ENCODE data around the gene PJA1.
A peak's percentile ranks its signal among the peaks of the same experiment; 100 is the strongest.

Gene PJA1

GRCh38 chrX:69158166-69158980, 6.9 kb downstream of the PJA1 start:
- DNase-seq = peak; percentile 36 to 53

GRCh38 chrX:69156638-69157037, 8.6 kb downstream of the PJA1 start:
- no peak for TF ChIP-seq GATA1 (IDR thresholded peaks at IDR 0.05; ENCODE audit: low read depth, low read length)
- TF ChIP-seq POLR2A (IDR thresholded peaks at IDR 0.05; ENCODE audit: low read length) = no peak
- DNase-seq = no peak

More at GRCh38 chrX:69158166-69158980, 6.9 kb downstream of the PJA1 start:
- TF ChIP-seq POLR2A (IDR thresholded peaks at IDR 0.05; ENCODE audit: low read length) (no peak), GATA1 (IDR thresholded peaks at IDR 0.05; ENCODE audit: low read depth, low read length) (no peak)

- TF ChIP-seq GATA1 (IDR thresholded peaks at IDR 0.05; ENCODE audit: low read depth, low read length) = no peak
Measured at GRCh38 chrX:69155786-69156520, 9.3 kb downstream of the PJA1 start.

GRCh38 chrX:69154051-69154450, 11.2 kb downstream of the PJA1 start:
- DNase-seq = no peak
- TF ChIP-seq POLR2A (IDR thresholded peaks at IDR 0.05; ENCODE audit: low read length) = no peak
- TF ChIP-seq GATA1 (IDR thresholded peaks at IDR 0.05; ENCODE audit: low read depth, low read length) = no peak

More at GRCh38 chrX:69155786-69156520, 9.3 kb downstream of the PJA1 start:
- DNase-seq = no peak

- TF ChIP-seq POLR2A (IDR thresholded peaks at IDR 0.05; ENCODE audit: low read length) (no peak), GATA1 (IDR thresholded peaks at IDR 0.05; ENCODE audit: low read depth, low read length) (no peak)
- DNase-seq = no peak
Measured at GRCh38 chrX:69153060-69153730, 12.1 kb downstream of the PJA1 start.

GRCh38 chrX:69152417-69152841, 12.8 kb downstream of the PJA1 start:
- no peak for DNase-seq
- no peak for TF ChIP-seq GATA1 (IDR thresholded peaks at IDR 0.05; ENCODE audit: low read depth, low read length)
- TF ChIP-seq POLR2A (IDR thresholded peaks at IDR 0.05; ENCODE audit: low read length) = no peak

- DNase-seq = no peak
Measured at GRCh38 chrX:69151866-69152284, 13.4 kb downstream of the PJA1 start.

GRCh38 chrX:69150281-69150960, 14.8 kb downstream of the PJA1 start:
- DNase-seq = no peak
- TF ChIP-seq GATA1 (IDR thresholded peaks at IDR 0.05; ENCODE audit: low read depth, low read length) (no peak), POLR2A (IDR thresholded peaks at IDR 0.05; ENCODE audit: low read length) (no peak)

More at GRCh38 chrX:69151866-69152284, 13.4 kb downstream of the PJA1 start:
- no peak for TF ChIP-seq GATA1 (IDR thresholded peaks at IDR 0.05; ENCODE audit: low read depth, low read length)
- no peak for TF ChIP-seq POLR2A (IDR thresholded peaks at IDR 0.05; ENCODE audit: low read length)

- no peak for DNase-seq
- TF ChIP-seq GATA1 (IDR thresholded peaks at IDR 0.05; ENCODE audit: low read depth, low read length) = no peak
Measured at GRCh38 chrX:69149466-69150280, 15.6 kb downstream of the PJA1 start.

- no peak for DNase-seq
- TF ChIP-seq POLR2A (IDR thresholded peaks at IDR 0.05; ENCODE audit: low read length) (no peak), GATA1 (IDR thresholded peaks at IDR 0.05; ENCODE audit: low read depth, low read length) (no peak)
Measured at GRCh38 chrX:69148946-69149345, 16.3 kb downstream of the PJA1 start.

GRCh38 chrX:69146739-69147138, 18.5 kb downstream of the PJA1 start:
- DNase-seq = no peak
- no peak for TF ChIP-seq GATA1 (IDR thresholded peaks at IDR 0.05; ENCODE audit: low read depth, low read length)
- TF ChIP-seq POLR2A (IDR thresholded peaks at IDR 0.05; ENCODE audit: low read length) = no peak

GRCh38 chrX:69145714-69146113, 19.5 kb downstream of the PJA1 start:
- DNase-seq = no peak
- TF ChIP-seq GATA1 (IDR thresholded peaks at IDR 0.05; ENCODE audit: low read depth, low read length) = no peak
- no peak for TF ChIP-seq POLR2A (IDR thresholded peaks at IDR 0.05; ENCODE audit: low read length)
